Measurements from ENCODE around the gene ASXL1.
"Not testable (repeated sequence)": the region's sequence is repeated elsewhere in the genome, so short reads cannot be mapped to it uniquely, and the experiment has no call there.

DNA sequence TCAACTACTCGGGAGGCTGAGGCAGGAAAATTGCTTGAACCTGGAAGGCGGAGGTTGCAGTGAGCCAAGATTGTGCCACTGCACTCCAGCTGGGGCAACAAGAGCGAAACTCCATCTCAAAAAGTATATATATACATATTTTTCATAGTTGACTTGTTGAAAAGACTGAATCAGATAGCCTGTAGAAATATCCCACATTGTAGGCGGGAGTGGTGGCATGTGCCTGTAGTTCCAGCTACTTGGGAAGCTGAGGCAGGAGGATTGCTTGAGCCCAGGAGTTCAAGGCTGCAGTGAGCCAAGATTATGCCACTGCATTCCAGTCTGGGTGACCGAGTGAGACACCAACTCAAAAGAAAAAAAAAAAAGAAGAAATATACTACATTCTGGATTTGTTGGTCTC is 34.4 kb upstream of the ASXL1 start:
- not testable (repeated sequence) for TF ChIP-seq EP300 (IDR thresholded peaks at IDR 0.05; ENCODE audit: borderline replicate concordance in 1 of 2, control insufficient read depth in 1 of 2, low read depth in 2 of 2, low read length in 2 of 2); MLLT1 (IDR thresholded peaks at IDR 0.05); CTCF (IDR thresholded peaks at IDR 0.05 in 2 of 3, conservative IDR thresholded peaks at IDR 0.05 in 1 of 3; ENCODE audit: control insufficient read depth in 2 of 3, extremely low read depth in 1 of 3, insufficient read depth in 1 of 3, low read depth in 3 of 3, low read length in 3 of 3); GABPA (IDR thresholded peaks at IDR 0.05; ENCODE audit: low read depth); RFX5 (IDR thresholded peaks at IDR 0.05; ENCODE audit: low read depth, low read length); TARDBP (IDR thresholded peaks at IDR 0.05; ENCODE audit: borderline replicate concordance); POLR2A (IDR thresholded peaks at IDR 0.05; ENCODE audit: low read depth, low read length); HDAC6 (IDR thresholded peaks at IDR 0.05; ENCODE audit: unreplicated experiment); ZNF274 (IDR thresholded peaks at IDR 0.05; ENCODE audit: insufficient read depth, insufficient read length); NBN (IDR thresholded peaks at IDR 0.05); USF2 (IDR thresholded peaks at IDR 0.05; ENCODE audit: borderline replicate concordance, low read depth, low read length); JUND (IDR thresholded peaks at IDR 0.05; ENCODE audit: low read depth, low read length); RAD21 (IDR thresholded peaks at IDR 0.05; ENCODE audit: insufficient read depth, low read depth, low read length); E2F8 (IDR thresholded peaks at IDR 0.05; ENCODE audit: low read depth, partially characterized antibody)
